Measurements from ENCODE around the gene PTK7.

The PTK7 gene

GRCh38 chr6:43178951-43179830 is 103.1 kb downstream of the PTK7 start:
- DNase-seq (ENCODE audit: extremely low read depth in 1 of 2, low read depth in 1 of 2) = no peak

DNA sequence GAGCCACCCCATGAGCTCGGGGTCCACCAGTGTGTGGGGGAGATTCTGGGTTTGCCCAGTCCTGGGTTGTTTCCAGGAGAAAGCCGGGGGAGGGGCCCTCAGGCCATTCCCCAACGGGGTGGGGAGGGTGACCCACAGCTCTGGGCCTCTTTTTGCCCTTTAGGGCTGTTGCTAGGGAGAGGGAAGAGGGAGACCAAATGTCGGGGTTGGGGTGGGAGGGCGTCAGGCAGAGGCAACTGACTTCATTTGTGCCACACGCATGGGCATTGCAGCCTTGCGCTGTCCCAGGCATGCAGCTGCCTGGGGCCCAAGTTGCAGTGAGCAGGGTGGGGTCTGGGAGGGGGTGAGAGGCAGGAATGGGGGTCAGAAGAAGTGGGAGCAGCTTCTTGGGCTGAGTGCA is 103.9 kb downstream of the PTK7 start:
- DNase-seq (ENCODE audit: extremely low read depth in 1 of 2, low read depth in 1 of 2) = no peak

DNA sequence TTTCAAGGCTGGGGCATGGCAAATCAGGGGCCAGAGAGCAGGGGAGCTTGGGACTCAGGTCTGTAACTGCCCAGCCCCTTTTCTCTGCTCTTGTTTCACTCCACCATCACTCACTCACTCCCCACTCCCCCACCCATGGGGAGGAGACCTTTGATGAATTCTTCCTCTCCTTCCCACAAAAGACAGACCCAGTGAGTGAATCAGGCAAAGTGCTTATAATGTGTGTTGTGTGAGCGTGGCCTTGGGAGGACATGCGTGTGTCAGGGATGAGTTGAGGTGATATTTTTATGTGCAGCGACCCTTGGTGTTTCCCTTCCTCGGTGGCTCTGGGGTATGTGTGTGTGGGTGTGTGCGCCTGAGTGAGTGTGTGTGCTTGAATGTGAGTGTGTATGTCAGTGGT is 104.9 kb downstream of the PTK7 start:
- DNase-seq (ENCODE audit: extremely low read depth in 1 of 2, low read depth in 1 of 2) = no peak

- no peak for DNase-seq (ENCODE audit: extremely low read depth in 1 of 2, low read depth in 1 of 2)
Measured at GRCh38 chr6:43181621-43181941, 105.5 kb downstream of the PTK7 start.

DNA sequence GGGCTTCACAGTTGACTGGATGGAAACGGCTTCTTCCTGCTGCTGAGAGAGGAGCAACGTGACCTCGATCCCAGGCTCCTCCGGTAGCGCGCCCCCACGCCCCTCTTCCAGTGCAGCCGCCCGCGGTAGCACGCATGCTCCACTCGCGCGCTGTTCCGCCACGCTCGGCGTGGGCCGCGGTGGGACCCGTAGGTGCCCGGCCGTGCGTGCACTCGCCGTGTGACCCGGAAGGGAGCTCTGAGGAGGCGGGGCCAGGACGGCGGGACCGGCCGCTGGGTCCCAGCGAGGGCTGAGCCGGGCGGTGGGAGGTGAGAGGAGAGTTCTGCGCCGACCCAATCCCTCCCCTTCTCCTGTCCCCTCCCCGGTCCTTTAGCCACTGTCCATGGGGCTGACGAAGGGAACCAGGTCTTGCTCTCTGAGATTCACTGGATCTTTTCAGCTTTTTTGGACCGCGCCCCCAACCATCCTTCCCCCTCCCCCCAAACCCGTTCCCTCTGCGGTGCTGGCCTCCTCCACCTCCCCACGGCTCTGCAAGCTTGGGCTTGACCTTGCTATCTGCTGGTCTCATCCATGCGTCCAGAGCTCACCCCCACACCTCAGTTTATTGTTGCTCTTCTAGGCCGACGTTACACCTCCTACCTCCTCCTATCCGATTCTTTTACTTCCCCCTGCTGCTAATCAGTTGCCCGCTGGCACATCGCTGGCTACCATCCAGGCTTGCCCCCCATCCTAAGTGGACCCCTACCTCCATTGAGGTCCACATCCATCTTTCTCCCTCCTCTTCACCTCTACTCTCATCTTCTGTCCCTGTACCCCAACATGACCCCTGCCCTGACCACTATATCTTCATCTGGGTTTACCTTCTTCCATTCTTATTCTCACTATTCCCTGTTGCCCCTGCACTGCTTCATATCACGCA is 106.1 kb downstream of the PTK7 start, which contains the start of gene CUL9:
Gene CUL9, plus strand, starts transcription at position 255 of the 919 bp plus-strand sequence. CDS start 2,115 bp downstream, outside the sequence.
- DNase-seq (ENCODE audit: extremely low read depth in 1 of 2, low read depth in 1 of 2) = peak; percentile 72 to 73

DNA sequence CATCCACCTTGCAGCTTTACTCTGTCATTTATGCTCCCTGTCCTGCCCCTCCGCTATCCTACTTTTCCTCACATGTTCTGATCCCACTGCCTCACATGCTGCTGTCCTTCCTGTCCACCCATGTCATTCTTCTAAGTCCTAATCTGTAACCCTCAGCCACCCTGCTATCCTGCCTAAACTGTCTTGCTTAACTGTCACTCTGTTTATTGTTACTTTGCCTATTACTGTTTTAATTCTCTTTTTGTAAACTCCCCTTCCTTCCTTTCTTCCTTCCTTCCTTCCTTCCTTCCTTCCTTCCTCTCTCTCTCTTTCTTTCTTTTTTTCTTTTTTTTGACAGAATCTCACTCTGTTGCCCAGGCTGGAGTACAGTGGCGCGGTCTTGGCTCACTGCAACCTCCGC is 107.3 kb downstream of the PTK7 start:
- DNase-seq (ENCODE audit: extremely low read depth in 1 of 2, low read depth in 1 of 2) = no peak

GRCh38 chr6:43184268-43184985 is 108.3 kb downstream of the PTK7 start:
- no peak for DNase-seq (ENCODE audit: extremely low read depth in 1 of 2, low read depth in 1 of 2)

- DNase-seq (ENCODE audit: extremely low read depth in 1 of 2, low read depth in 1 of 2) = no peak
Measured at GRCh38 chr6:43185391-43185985, 109.4 kb downstream of the PTK7 start.

- DNase-seq (ENCODE audit: extremely low read depth in 1 of 2, low read depth in 1 of 2) = no peak
Measured at GRCh38 chr6:43186019-43186418, 109.9 kb downstream of the PTK7 start.

DNA sequence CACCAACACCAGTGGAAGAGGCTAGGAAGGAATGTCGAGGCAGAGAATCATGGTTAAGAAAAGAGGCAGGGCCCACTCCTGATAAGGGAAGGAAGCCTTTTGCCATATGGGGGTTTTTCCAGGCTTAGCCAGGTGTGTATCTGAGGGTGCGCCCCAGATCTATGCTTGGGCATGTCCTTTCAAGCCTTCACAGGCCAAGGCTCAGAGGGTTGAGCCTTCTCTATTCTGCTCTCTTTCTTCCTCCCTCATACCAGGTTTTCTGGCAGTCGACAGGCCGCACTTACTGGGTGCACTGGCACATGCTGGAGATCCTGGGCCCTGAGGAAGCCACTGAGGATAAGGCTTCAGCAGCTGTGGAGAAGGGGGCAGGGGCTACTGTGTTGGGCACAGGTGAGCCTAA is 110.6 kb downstream of the PTK7 start:
- no peak for DNase-seq (ENCODE audit: extremely low read depth in 1 of 2, low read depth in 1 of 2)

DNA sequence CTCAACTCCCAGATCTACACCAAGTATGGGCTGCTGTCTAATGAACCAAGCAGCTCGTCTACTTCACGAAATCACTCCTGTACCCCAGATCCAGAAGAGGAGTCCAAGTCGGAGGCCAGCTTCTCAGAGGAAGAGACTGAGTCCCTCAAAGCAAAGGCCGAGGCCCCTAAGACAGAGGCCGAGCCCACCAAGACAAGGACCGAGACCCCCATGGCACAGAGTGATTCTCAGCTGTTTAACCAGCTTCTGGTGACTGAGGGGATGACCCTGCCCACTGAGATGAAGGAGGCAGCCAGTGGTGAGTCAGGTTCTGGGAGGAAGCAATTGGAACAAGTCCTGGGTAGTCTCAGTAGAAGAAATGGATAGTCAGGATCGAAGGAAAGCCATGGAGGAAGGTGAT is 111.7 kb downstream of the PTK7 start:
- no peak for DNase-seq (ENCODE audit: extremely low read depth in 1 of 2, low read depth in 1 of 2)

DNA sequence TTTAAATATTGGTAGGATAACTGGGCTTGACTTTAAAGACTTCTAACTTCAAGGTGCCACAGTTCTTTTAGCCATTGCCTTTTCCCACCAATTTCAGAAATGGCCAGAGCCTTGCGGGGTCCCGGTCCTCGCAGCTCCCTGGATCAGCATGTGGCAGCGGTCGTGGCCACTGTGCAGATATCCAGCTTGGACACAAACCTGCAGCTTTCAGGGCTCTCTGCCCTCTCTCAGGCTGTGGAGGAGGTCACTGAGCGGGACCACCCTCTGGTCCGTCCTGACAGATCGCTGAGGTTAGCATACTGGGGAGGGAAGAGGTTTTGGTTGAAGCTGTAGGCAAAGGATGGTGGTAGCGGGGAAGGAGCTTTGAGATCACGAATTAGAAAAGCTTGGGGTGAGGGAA is 112.3 kb downstream of the PTK7 start:
- no peak for DNase-seq (ENCODE audit: extremely low read depth in 1 of 2, low read depth in 1 of 2)

DNA sequence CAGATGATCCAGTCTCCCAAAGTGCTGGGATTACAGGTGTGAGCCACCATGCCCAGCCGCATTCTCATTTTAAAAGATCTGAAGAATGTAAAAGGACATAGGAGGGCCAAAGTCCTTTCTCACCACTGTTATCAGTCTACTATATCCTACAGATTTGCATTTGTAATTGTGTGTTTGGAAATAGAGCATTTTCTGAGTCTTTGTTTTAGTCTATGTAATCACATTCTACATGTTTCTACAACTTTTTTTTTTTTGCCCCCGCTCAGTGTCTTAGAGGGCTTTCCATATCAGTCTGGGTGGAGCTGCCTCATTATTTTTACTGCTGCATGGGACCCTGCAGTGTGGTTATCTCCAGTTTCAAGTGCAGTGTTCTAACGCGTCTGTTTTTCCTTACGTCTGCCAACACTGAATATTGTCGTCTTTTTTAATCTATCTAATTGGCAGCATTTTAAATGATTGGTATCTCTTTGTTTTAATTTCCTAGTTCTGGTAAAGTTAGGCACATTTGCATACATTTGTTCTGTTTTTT is 113.7 kb downstream of the PTK7 start:
- no peak for DNase-seq (ENCODE audit: extremely low read depth in 1 of 2, low read depth in 1 of 2)

- no peak for DNase-seq (ENCODE audit: extremely low read depth in 1 of 2, low read depth in 1 of 2)
Measured at GRCh38 chr6:43192911-43193310, 116.8 kb downstream of the PTK7 start.

- no peak for DNase-seq (ENCODE audit: extremely low read depth in 1 of 2, low read depth in 1 of 2)
Measured at GRCh38 chr6:43193929-43194328, 117.8 kb downstream of the PTK7 start.

GRCh38 chr6:43196337-43196736 is 120.2 kb downstream of the PTK7 start:
- no peak for DNase-seq (ENCODE audit: extremely low read depth in 1 of 2, low read depth in 1 of 2)

DNA sequence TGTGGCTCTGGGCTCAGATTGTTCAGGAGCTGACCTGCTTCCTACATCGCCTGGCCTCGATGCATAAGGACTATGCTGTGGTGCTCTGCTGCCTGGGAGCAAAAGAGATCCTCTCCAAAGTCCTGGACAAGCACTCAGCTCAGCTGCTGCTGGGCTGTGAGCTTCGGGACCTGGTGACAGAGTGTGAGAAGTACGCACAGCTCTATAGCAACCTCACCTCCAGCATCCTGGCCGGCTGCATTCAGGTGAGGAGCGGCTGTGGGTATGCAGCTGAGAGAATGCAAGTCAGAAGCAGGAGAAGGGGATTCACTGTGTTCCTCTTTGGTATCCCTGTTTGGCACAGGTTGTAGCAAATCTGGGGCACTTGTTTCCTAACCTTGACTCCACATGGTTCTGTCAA is 123.8 kb downstream of the PTK7 start:
- DNase-seq (ENCODE audit: extremely low read depth in 1 of 2, low read depth in 1 of 2) = no peak

- DNase-seq (ENCODE audit: extremely low read depth in 1 of 2, low read depth in 1 of 2) = no peak
Measured at GRCh38 chr6:43200541-43200940, 124.4 kb downstream of the PTK7 start.

GRCh38 chr6:43202451-43202850 is 126.3 kb downstream of the PTK7 start:
- DNase-seq (ENCODE audit: extremely low read depth in 1 of 2, low read depth in 1 of 2) = no peak

- DNase-seq (ENCODE audit: extremely low read depth in 1 of 2, low read depth in 1 of 2) = no peak
Measured at GRCh38 chr6:43203029-43203717, 127.1 kb downstream of the PTK7 start.
